ENCODE measurements around the gene UPK1B.

UPK1B gene

DNA sequence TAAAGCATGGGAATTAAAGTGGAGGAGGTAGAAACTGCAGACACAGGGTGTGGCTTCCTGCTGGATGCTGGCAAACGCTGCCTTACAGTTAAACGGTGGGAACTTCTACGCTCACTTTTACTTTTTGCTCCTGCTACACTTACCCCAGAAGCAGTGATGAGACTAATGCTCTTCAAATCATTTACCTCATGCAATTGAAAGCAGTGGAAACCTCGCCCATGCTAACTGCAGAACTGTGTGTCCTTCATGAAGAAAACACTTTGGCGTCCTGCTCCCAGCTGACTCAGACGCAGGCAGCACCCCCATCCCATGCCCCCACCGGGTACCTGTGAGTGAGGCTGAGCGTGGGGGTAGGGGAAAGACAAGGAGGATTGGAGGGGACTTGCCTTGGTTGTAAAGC, 31.8 kb downstream of the UPK1B start:
- no peak for TF ChIP-seq CTCF (IDR thresholded peaks at IDR 0.05; ENCODE audit: low read depth, low read length)
- H3K4me3 ChIP-seq (ENCODE audit: low read depth, low read length) = no peak overlapping the region

GRCh38 chr3:119205685-119206084, 32.3 kb downstream of the UPK1B start:
- TF ChIP-seq CTCF (IDR thresholded peaks at IDR 0.05; ENCODE audit: low read depth, low read length) = no peak
- H3K4me3 ChIP-seq (ENCODE audit: low read depth, low read length) = no peak overlapping the region

DNA sequence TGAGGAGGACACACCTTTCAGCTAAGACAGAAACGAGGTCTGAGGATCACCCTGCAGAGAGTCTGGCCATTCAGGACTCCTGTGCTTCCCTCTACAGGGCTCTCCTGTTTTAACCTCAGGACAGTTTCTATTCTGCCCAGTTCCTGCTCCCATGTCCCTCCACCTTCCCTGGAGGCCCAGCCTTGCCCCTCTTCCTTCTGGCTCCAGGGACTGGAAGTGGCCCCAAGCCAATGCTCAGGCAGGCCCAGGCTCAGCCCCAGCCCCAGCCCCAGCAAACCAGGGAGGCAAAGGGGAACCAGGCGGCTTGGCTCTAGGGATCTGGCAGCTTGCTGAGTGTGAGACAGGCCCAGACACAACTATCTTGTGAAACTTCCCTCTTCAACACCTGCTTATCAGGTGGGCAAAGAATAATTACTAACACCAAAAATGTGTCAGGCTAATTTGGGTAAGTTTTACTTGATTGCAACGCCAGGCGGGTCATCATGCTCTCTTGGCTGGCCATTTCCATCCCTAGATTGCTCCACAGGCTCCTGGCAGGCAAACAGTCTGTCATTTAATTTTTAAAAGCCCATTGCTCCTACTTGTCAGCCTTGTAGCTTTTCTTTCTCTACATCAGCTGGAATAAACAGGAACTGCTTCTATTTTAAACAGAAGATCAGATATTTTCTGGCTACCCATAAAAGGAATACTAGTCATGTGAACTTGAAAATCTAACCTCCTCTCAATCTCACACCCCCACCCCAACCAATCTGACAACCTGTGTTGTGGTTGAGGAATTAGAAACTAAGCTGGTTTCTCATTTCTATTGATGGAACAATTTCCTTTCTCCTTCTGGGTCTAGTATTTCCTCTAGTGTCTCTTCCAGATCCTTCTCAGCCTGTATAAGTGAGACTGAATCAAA, 33.5 kb downstream of the UPK1B start:
- no peak overlapping the region for H3K4me3 ChIP-seq (ENCODE audit: low read depth, low read length)
- no peak for TF ChIP-seq CTCF (IDR thresholded peaks at IDR 0.05; ENCODE audit: low read depth, low read length)

DNA sequence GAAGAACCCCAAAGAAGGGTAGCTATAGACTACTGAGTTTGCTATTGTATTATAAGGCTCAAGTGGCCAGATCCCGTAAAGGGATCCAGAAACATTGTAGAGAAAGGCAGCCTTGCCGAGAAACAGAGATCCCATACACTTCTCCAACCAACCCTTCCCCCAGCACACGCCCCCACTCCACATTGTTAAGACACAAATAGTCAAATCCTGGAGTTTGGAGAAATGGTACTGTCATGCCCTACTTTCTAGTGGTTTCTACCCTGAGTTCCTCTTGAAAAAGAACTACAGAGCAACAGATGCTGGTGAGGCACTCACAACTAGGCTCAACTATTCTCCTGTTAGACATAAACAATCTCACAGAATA, 34.1 kb downstream of the UPK1B start:
- TF ChIP-seq CTCF (IDR thresholded peaks at IDR 0.05; ENCODE audit: low read depth, low read length) = no peak
- no peak overlapping the region for H3K4me3 ChIP-seq (ENCODE audit: low read depth, low read length)

GRCh38 chr3:119211193-119211592, 37.8 kb downstream of the UPK1B start:
- no peak for TF ChIP-seq CTCF (IDR thresholded peaks at IDR 0.05; ENCODE audit: low read depth, low read length)

GRCh38 chr3:119211803-119212202, 38.4 kb downstream of the UPK1B start:
- no peak for TF ChIP-seq CTCF (IDR thresholded peaks at IDR 0.05; ENCODE audit: low read depth, low read length)
- H3K4me3 ChIP-seq (ENCODE audit: low read depth, low read length) = no peak overlapping the region

More at GRCh38 chr3:119211193-119211592, 37.8 kb downstream of the UPK1B start:
- H3K4me3 ChIP-seq (ENCODE audit: low read depth, low read length) = no peak overlapping the region

DNA sequence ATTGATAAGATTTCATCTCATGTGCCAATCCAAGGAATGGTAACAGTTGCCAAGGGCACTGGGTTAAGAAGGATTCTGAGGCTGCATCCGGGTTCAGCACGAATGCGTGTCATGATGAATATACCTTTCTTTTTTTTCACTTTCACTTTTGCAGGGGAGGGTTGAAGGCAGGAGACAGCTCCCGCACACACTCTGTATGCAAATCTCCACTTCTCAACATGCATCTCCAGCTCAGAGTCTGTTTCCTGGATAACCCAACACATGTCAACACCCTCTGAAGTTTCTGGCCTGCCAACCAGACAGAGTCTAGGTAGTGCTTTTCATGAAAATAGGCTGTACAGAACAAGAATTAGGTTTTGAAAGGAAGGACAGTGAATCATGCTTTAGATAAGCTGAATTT, 45.7 kb downstream of the UPK1B start:
- TF ChIP-seq CTCF (IDR thresholded peaks at IDR 0.05; ENCODE audit: low read depth, low read length) = no peak
- no peak overlapping the region for H3K4me3 ChIP-seq (ENCODE audit: low read depth, low read length)

All from WI38 (cell line).